PC-3 (cell line): ENCODE measurements around the gene GPR82.

Source experiments
- CTCF ChIP-seq: fragments of 300-600 bp; sonication (generic); conservative IDR thresholded peaks from 2 replicates; pipeline ENCODE4 v1.5.1; 2017; ENCODE audit warnings: antibody characterized with exemption, low read depth, mild to moderate bottlenecking, low read length
- EZH2 ChIP-seq: fragments of 300-600 bp; sonication (generic); IDR thresholded peaks from one replicate; pipeline ENCODE4 v1.6.1; 2017; ENCODE audit warnings: antibody characterized with exemption, mild to moderate bottlenecking, low read length; ENCODE audit not compliant: unreplicated experiment

- TF ChIP-seq CTCF (no peak), EZH2 (no peak)
These were observed 35.8 kb upstream of the GPR82 start for GRCh38 chrX:41688156-41688555.
